NCI-H2107 treated with DMSO at 0.1 percent for 48 hours (cell line): ENCODE measurements around the gene MOV10L1.

Experiments
- DNase-seq: peaks from one replicate; lab custom pipeline; 2025; ENCODE audit not compliant: unreplicated experiment; lab: John Stamatoyannopoulos, UW

MOV10L1 gene

GRCh38 chr22:50089682-50090411 is at the start of gene MOV10L1:
TSS of gene MOV10L1 (plus strand) at chr22:50090006. CDS start at chr22:50090089, 83 bp downstream.
- no peak for DNase-seq

DNA sequence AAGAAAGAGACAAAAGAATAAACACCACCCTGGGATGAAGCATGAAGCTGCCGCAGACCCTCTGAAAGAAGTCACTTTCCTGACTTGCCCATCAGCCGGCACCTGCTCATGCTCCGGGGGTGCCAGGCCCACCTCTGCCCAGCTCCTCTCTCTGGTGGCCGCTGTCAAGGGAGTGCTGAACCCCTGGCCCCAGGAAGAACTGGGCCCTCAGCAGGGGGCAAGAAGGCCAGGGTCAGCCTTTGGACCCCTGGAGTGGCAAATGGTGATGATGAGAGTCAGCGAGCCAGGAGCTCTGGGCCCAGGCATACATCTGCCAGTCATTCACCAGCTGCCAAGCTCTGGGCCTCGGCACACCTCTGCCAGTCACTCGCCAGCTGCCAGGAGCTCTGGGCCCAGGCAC is 49.1 kb upstream of the MOV10L1 start:
- DNase-seq, result no peak

DNA sequence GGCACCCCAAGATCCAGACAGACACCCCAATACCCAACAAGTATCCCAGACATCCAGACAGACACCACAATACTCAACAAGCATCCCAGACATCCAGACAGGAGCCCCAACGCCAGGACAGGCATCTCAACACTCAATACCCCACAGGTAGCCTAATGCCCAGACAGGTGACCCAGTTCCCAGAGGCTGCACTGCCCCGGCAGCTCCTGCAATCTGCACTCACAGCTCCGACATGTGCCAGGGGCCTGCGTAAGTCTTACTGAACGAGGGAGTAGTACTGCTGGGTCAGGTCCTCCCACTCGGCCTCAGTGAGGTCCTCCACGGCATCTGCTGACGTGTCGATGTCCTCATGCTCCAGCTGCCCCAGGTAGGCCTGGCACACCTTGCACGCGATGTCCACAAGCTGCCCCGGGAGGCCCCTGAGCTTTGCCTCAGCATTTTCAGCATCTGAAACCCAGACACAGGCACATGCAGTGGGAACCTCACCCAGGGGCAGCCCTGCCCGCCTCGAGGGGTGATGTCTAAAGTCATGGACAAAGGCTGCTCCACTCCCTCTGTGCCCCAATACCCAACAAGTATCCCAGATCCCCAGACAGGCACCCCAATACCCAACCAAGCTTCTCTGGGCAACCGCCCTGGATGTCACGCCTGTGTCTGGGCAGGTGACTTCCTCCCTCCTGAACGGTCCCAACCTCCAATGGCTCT is 48.3 kb upstream of the MOV10L1 start:
- DNase-seq, result no peak

DNA sequence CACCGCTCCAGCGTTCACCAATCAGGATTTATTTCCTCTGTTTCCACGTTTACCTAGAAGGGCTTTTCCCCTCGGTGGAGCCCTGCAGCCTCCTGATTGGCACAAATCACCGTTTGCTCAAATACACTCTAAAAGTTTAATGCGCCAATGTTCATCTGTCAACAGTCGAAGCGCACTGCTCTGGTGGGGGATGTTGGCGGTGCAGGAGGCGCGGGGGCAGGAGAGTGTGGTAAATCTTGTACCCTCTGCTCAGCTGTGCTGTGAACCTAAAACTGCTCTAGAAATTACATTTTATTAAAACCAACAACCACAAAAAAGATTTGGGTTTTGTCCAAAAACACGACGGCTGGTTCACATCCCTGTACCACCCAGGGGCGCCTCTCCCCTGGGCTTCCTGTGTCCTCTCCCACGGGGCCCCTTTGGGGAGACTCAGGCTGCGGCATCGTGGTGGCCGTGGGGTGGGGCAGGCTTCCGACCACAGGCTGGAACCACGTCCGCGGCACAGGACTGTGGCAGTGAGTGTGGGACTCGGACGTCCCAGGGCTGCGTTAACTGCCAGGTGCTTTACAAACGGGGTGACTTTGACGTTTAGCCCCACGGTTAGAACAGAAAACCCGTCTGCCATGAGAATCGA is 45.2 kb upstream of the MOV10L1 start:
- no peak for DNase-seq

DNA sequence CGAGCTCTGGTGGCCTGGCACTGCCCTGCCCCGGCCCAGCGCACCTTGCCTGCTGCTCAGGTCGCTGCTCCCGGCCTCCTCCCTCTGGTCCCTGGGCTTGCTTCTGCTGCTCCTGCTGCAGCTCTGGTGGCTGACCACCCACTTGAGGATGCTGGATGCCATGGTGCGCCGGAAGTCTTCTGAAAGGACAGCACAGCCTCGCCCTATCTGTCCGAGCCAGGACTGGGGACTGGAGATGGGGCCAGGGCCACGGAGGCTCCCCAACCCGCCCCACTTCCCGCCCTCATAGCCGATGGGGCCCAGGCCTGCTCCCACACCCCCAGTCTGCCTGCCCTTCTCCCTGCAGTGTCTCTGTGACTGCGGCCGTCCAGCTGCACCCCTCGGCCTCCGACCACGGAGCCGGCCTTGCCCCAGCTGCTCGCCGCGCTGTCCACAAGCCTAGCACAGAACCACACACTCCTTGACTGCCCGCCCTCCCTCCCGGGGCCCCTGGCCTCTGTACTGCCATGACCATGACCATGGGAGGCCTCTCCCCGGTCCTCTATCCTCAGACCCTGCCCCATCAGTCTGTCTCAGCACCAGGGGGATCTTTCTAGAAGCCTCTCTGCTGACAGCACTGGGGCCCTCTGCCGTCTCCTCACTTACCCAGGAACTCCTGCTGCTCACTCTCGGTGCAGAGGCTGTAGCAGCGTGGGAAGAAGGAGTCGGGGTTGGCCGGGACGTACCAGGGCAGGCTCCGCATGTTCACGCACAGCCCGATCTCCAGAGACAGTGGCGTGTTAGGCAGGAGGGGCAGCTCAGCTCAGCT is 44.4 kb upstream of the MOV10L1 start:
- DNase-seq, result no peak

- DNase-seq, result no peak
Observed at GRCh38 chr22:50046019-50046415, 43.8 kb upstream of the MOV10L1 start.

- DNase-seq, result no peak
Observed at GRCh38 chr22:50046481-50047245, 43.1 kb upstream of the MOV10L1 start.

GRCh38 chr22:50047346-50047745 is 42.5 kb upstream of the MOV10L1 start:
- no peak for DNase-seq

DNA sequence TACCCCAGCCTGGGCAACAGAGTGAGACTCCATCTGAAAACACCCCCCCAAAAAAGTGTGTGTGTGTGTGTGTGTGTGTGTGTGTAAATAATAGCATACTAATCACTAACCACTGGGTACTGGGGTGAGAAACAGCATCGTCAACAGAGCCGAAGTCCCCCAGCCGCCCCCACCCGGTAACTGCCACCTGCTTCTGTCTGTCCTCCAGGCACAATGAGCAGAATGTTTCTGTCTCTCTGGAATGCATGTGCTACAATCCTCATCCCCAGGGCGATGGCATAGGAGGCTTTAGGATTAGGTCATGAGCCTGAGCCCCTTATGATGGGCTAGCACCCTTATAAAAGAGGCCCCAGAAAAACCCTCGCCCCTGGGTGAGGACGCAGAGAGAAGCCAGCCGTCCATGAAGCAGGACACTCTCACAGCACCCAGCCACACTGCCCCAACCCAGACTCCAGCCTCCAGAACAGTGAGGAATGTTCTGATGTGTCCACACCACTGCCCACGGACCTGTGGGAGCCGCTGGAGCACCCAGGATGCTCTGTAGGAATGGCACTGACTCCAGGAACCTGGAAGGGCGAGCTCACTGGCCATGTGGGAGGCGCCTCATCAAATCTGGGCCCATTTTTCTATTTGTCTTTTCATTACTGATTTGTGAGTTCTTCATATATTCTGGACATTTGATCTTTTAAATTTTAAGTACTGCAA is 41.6 kb upstream of the MOV10L1 start:
- no peak for DNase-seq

DNA sequence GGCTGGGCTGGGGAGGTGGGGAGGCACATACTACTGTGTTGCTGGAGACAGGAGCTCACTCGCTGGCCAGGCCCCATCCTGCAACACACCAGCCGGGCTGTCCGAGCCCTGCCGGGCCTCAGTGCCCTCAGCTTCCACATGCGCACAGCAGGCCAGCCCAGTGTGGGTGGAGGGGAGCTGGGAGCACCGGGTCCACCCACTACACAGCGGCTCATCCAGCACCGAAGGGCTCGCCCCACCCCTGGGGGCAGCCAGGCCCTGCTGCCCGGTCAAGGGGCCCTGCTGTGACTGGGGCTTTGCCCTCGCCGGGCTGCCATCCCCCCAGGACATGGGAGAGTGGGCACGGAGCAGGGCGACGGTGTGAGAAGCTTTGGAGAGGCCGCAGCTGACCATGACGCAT is 41.0 kb upstream of the MOV10L1 start:
- no peak for DNase-seq

GRCh38 chr22:50049299-50050195 is 40.3 kb upstream of the MOV10L1 start:
- no peak for DNase-seq

DNA sequence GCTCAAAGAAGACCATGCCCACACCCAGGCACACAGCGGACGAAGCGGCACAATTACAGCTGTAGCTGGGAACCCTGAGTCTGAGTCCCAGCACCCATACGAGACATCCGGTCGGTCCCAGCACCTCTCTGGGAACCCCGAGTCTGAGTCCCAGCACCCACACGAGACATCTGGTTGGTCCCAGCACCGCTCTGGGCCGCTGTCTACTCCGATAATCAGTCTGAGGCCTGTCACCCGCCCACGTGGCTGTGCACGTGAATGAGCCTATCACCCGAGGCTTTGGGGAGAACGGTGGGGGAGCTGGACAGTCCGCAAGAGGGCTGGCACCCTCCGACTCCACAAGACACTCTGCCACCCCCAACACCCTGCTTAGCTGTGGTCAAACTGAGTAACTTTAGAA is 37.9 kb upstream of the MOV10L1 start:
- no peak for DNase-seq

- no peak for DNase-seq
Observed at GRCh38 chr22:50053861-50054260, 35.9 kb upstream of the MOV10L1 start.

DNA sequence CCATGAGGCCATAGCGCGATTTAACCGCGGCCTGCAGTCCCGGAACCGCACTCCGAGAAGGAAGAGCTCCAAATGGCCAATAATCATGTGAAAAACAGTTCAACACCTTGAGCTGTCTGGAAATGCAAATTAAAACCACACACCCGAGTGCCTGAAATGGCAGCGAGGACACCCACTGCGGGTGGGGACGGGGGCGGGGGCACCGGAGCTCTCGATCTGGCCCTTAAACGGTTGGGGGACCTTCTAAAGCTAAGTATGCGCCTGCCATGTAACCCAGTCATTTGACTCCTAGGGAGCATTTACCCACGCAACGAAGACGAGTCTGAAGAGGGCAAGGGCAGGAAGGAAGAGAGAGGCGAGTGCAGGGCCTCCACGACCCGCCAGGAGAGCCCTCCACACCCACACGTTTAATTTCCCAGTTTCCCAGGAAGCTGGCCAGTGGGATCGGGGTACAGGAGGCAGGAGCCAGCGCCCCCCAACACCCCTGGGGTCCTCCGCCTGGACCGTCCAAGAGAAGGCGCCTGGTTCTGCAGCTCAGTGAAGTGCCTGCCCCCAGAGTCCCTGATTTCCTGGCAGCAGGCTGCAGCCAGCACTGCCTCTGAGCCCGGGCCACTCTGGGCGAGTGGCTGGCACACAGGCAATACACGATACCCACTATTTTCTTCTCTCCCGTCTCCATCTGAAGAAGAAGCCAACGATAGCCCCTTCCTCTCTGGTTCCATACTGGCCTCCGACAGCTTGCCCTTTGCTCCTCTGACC is 33.4 kb upstream of the MOV10L1 start:
- DNase-seq, result no peak

- DNase-seq, result no peak
Observed at GRCh38 chr22:50057278-50058060, 32.3 kb upstream of the MOV10L1 start.

DNA sequence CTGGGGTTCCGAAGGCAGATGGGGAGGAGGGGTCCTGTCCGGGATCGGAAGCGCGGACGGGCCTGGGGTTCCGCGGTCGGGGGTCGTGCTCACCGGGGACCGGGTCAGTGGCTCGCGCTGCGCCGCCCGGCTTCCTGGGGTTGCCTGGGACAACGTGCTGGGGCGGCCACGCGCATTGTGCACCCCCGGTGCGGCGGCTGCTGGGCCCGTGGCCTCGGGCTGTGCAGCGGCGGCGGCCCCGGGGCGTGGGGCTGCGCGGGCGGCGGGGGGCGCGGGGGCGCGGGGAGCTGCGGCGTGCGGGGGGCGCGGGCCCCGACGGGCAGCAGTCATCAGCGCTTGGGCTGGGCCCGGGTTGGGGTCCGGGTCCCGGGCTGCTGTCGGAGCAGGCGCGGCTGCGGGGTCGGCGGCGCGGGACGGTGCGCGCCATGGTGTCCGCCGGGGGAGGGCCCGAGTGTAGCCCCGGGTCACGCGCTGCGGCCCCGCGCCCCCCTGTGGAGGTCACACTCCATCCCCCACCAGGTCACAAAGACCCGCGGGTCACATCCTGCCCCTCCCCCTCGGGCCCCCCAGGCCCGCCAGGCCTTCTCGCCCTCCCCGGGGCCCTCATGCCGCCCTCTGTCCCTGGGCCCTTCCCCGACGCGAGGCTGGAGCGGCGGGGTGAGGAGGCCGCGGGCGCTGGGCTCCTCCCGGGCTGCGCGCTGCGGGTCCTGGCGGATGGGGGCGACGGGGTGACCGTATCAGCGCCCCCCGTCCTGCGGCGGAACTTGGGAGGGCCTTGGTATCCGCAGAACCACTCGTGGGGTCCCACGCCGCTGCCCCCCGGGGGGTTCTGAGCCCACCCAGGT is 31.5 kb upstream of the MOV10L1 start, which contains the start of gene TTLL8:
Gene TTLL8 (minus strand): TSS at position 238 of the 845 bp plus-strand sequence.
- DNase-seq, result no peak
